ENCODE data around the gene TNIK. TPM values are rescaled to one million over a fixed set of nuclear protein-coding genes. Genes with fewer than 3 reads are reported as not detected.

Gene TNIK
- total and polyA plus RNA-seq, 10 of the 15 experiments (the other 5 are each of a cell fraction or from before 2014, with no cell fraction given), result 13.9 to 74.3 (median 48.2) TPM

DNA sequence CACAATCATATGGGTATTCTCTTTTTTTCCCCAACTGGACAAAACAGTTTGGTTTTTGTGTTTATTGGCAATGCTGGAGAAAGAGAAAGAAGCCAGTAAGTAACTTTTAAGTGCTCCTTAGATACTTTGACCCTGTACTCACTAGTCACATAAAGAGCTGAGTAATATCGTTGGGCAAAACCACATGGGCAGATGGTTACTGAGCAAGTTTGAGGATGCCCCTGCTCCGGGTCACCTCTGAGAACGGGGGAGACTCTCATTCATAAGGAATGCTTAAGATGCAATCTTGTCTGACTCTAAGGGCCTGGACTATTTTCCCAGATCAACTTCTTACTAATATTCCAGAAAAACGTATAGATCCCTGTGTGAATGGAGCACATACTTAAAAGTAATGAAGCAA, 327.3 kb downstream of the TNIK start:
- in situ Hi-C loops (cut with MboI), result no loop called here
- no peak overlapping the region for H3K4me3 ChIP-seq
- CTCF ChIA-PET, result no interaction called here
- peaks cover 2 to 30% of the 10 kb centered on the region in 2 experiments for H3K36me3 ChIP-seq (ENCODE audit: control insufficient read depth in 2 of 2, insufficient read depth in 2 of 2, low read length in 1 of 2)
- POLR2A ChIA-PET, result no interaction called here
- no peaks in the 10 kb centered on the region for H3K27me3 ChIP-seq (replicated peaks in 1 of 2; ENCODE audit: control insufficient read depth in 2 of 2, insufficient read depth in 2 of 2, low read length in 1 of 2)
- no peaks in the 10 kb centered on the region for H3K79me2 ChIP-seq (ENCODE audit: control insufficient read depth, insufficient read depth, low read length)
- no peak for DNase-seq (ENCODE audit: low read depth, low spot score)
- 82% methylated on average over 4 of the region's 4 CpGs for WGBS (ENCODE audit: insufficient coverage, insufficient replicate concordance, low lambda C conversion rate, missing lambda C conversion rate)
- H3K4me2 ChIP-seq (ENCODE audit: control insufficient read depth, insufficient read depth), result no peak overlapping the region
- H3K9me3 ChIP-seq (replicated peaks; ENCODE audit: control insufficient read depth, insufficient read depth, low read length), result no peaks in the 10 kb centered on the region
- H3K27ac ChIP-seq (ENCODE audit: control insufficient read depth, insufficient read depth), result no peak overlapping the region
- H2AFZ ChIP-seq (ENCODE audit: control insufficient read depth, low read depth, low read length), result no peak overlapping the region
- FAIRE-seq, result no peak
- TF ChIP-seq FOXM1 (IDR thresholded peaks at IDR 0.05; ENCODE audit: low read depth, low read length) (no peak), CHD2 (IDR thresholded peaks at IDR 0.05; ENCODE audit: borderline replicate concordance, low read depth, low read length) (no peak), SP1 (IDR thresholded peaks at IDR 0.05; ENCODE audit: low read depth, low read length) (no peak), TBL1XR1 (IDR thresholded peaks at IDR 0.05; ENCODE audit: low read depth, low read length) (no peak), PAX5 (IDR thresholded peaks at IDR 0.05; ENCODE audit: borderline replicate concordance, low read depth, low read length) (no peak), SIX5 (IDR thresholded peaks at IDR 0.05; ENCODE audit: low read depth, low read length, severe bottlenecking) (no peak), BHLHE40 (IDR thresholded peaks at IDR 0.05; ENCODE audit: borderline replicate concordance in 1 of 2, low read depth in 2 of 2, low read length in 1 of 2) (no peak), TAF1 (IDR thresholded peaks at IDR 0.05; ENCODE audit: borderline replicate concordance, low read depth, low read length) (no peak), PAX8 (IDR thresholded peaks at IDR 0.05) (no peak)
- TF ChIP-seq, protein P1, sequence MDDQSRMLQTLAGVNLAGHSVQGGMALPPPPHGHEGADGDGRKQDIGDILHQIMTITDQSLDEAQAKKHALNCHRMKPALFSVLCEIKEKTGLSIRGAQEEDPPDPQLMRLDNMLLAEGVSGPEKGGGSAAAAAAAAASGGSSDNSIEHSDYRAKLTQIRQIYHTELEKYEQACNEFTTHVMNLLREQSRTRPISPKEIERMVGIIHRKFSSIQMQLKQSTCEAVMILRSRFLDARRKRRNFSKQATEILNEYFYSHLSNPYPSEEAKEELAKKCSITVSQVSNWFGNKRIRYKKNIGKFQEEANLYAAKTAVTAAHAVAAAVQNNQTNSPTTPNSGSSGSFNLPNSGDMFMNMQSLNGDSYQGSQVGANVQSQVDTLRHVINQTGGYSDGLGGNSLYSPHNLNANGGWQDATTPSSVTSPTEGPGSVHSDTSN (IDR thresholded peaks at IDR 0.05; ENCODE audit: insufficient replicate concordance, low read depth, low read length), result no peak
- TF ChIP-seq, protein P2, sequence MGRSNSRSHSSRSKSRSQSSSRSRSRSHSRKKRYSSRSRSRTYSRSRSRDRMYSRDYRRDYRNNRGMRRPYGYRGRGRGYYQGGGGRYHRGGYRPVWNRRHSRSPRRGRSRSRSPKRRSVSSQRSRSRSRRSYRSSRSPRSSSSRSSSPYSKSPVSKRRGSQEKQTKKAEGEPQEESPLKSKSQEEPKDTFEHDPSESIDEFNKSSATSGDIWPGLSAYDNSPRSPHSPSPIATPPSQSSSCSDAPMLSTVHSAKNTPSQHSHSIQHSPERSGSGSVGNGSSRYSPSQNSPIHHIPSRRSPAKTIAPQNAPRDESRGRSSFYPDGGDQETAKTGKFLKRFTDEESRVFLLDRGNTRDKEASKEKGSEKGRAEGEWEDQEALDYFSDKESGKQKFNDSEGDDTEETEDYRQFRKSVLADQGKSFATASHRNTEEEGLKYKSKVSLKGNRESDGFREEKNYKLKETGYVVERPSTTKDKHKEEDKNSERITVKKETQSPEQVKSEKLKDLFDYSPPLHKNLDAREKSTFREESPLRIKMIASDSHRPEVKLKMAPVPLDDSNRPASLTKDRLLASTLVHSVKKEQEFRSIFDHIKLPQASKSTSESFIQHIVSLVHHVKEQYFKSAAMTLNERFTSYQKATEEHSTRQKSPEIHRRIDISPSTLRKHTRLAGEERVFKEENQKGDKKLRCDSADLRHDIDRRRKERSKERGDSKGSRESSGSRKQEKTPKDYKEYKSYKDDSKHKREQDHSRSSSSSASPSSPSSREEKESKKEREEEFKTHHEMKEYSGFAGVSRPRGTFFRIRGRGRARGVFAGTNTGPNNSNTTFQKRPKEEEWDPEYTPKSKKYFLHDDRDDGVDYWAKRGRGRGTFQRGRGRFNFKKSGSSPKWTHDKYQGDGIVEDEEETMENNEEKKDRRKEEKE (IDR thresholded peaks at IDR 0.05), result no peak
- no peaks in the 10 kb centered on the region for H4K20me1 ChIP-seq (ENCODE audit: control insufficient read depth, insufficient read depth)
- SMC1A ChIA-PET (ENCODE audit: uncharacterized antibody, unreplicated experiment), result no interaction called here
- RAD21 ChIA-PET (ENCODE audit: unreplicated experiment), result no interaction called here
- ATAC-seq, result no peak
- no TSS peak for BruUV-seq (replicated peaks)
- no peaks in the 10 kb centered on the region for H3K4me1 ChIP-seq (ENCODE audit: control insufficient read depth, insufficient read depth, low read length)
- H3K9ac ChIP-seq (ENCODE audit: control insufficient read depth, insufficient read depth, low read length), result no peak overlapping the region
- intact Hi-C loops (cut with micrococcal nuclease; ENCODE audit: unreplicated experiment), result loop anchor here (10.0 kb wide), 1 partner anchor 168 kb away; no protein-coding TSS in a partner anchor

Measured in GM12878 (cell line).